ENCODE results near the gene OLIG2. TPM values are rescaled to one million over a fixed set of nuclear protein-coding genes. Genes with fewer than 3 reads are reported as not detected.

The OLIG2 gene
- total and polyA plus RNA-seq, 2 of the 4 experiments (the other 2 are of a cell fraction) = not detected

DNA sequence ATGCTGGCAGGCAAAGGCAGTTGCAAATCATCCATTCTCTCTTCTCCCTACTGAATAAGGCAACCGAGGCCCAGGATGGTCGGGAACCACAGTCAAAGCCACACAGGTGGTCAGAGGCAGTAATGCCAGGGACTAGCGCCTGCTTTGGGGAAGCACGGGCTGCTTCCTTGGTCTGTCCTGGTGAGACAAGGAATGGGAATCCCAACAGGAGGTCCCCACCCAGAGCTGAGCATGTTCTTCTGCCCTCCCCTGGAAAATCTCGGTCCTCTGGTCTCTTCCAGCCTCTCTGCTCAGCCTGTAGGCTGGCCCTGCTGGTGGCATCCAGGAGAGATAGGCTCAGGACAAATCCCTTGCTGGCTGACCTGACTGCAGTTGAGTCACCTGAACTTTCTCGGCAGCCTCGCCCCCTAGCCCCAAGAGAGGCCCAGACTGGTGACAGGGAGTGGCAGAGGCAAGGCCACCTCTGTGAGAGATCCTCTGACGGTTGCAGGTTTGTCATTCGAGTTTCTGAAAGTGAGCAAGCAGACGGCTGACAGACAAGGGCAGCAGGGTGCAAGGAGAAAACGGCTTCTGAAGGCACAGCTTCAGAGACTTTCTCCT is 50.0 kb downstream of the OLIG2 start:
- no peak overlapping the region for H3K4ac ChIP-seq (ENCODE audit: low read depth, low read length)
- H4K91ac ChIP-seq (ENCODE audit: insufficient read depth, low read depth, low read length) = no peak overlapping the region
- no peak overlapping the region for H2BK15ac ChIP-seq (ENCODE audit: low read depth, low read length)
- DNase-seq (no peak), ATAC-seq (ENCODE audit: low read depth) (no peak)
- no peak overlapping the region for H3K14ac ChIP-seq (replicated peaks; ENCODE audit: low read depth, low read length)
- H3K56ac ChIP-seq (ENCODE audit: extremely low read depth, insufficient read depth, low read length) = no peak overlapping the region
- H3K27me3 ChIP-seq (ENCODE audit: control insufficient read depth, insufficient read depth, low read length) = peaks cover 75% of the 10 kb centered on the region
- no peak overlapping the region for H3K18ac ChIP-seq (ENCODE audit: low read depth, low read length)
- H2AK5ac ChIP-seq (ENCODE audit: low read depth, low read length) = no peak overlapping the region
- H3K4me1 ChIP-seq (ENCODE audit: control insufficient read depth, insufficient read depth, low read length) = peaks cover 3% of the 10 kb centered on the region
- H3K4me3 ChIP-seq (ENCODE audit: insufficient read depth, low read depth, low read length) = no peak overlapping the region
- BruUV-seq (replicated peaks) = no TSS peak
- no peak overlapping the region for H3K9ac ChIP-seq (ENCODE audit: low read depth, low read length)
- dilution Hi-C loops (cut with HindIII; ENCODE audit: low sequenced_read_pairs, unreplicated experiment) (no loop called here), in situ Hi-C loops (cut with MboI; ENCODE audit: low sequenced_read_pairs) (no loop called here), intact Hi-C loops (cut with micrococcal nuclease) (no loop called here)
- H2AK9ac ChIP-seq (replicated peaks; ENCODE audit: low read depth, low read length, poor library complexity) = no peak overlapping the region
- H2AFZ ChIP-seq (replicated peaks; ENCODE audit: low read length, poor library complexity) = no peak overlapping the region
- TF ChIP-seq MXI1 (IDR thresholded peaks at IDR 0.05; ENCODE audit: borderline replicate concordance, low read depth, low read length) (no peak), CHD1 (IDR thresholded peaks at IDR 0.05; ENCODE audit: low read depth, low read length) (no peak), FOS (IDR thresholded peaks at IDR 0.05; ENCODE audit: low read depth, low read length) (no peak), MAFK (IDR thresholded peaks at IDR 0.05; ENCODE audit: low read depth, low read length) (no peak), BHLHE40 (IDR thresholded peaks at IDR 0.05; ENCODE audit: low read depth, low read length) (no peak), NFE2L2 (IDR thresholded peaks at IDR 0.05; ENCODE audit: low read depth, low read length) (no peak), SMC3 (IDR thresholded peaks at IDR 0.05; ENCODE audit: low read depth, low read length) (no peak), POLR2A (IDR thresholded peaks at IDR 0.05; ENCODE audit: low read depth, low read length) (no peak), RFX5 (IDR thresholded peaks at IDR 0.05; ENCODE audit: low read depth, low read length) (no peak), RCOR1 (IDR thresholded peaks at IDR 0.05; ENCODE audit: insufficient replicate concordance, low read length) (no peak), RAD21 (IDR thresholded peaks at IDR 0.05; ENCODE audit: low read length) (no peak), CEBPB (IDR thresholded peaks at IDR 0.05; ENCODE audit: low read depth, low read length) (no peak)
- TF ChIP-seq, protein P1, sequence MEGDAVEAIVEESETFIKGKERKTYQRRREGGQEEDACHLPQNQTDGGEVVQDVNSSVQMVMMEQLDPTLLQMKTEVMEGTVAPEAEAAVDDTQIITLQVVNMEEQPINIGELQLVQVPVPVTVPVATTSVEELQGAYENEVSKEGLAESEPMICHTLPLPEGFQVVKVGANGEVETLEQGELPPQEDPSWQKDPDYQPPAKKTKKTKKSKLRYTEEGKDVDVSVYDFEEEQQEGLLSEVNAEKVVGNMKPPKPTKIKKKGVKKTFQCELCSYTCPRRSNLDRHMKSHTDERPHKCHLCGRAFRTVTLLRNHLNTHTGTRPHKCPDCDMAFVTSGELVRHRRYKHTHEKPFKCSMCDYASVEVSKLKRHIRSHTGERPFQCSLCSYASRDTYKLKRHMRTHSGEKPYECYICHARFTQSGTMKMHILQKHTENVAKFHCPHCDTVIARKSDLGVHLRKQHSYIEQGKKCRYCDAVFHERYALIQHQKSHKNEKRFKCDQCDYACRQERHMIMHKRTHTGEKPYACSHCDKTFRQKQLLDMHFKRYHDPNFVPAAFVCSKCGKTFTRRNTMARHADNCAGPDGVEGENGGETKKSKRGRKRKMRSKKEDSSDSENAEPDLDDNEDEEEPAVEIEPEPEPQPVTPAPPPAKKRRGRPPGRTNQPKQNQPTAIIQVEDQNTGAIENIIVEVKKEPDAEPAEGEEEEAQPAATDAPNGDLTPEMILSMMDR (conservative IDR thresholded peaks at IDR 0.05; ENCODE audit: low read depth, low read length) = no peak
- TF ChIP-seq, protein P2, sequence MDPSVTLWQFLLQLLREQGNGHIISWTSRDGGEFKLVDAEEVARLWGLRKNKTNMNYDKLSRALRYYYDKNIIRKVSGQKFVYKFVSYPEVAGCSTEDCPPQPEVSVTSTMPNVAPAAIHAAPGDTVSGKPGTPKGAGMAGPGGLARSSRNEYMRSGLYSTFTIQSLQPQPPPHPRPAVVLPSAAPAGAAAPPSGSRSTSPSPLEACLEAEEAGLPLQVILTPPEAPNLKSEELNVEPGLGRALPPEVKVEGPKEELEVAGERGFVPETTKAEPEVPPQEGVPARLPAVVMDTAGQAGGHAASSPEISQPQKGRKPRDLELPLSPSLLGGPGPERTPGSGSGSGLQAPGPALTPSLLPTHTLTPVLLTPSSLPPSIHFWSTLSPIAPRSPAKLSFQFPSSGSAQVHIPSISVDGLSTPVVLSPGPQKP (IDR thresholded peaks at IDR 0.05; ENCODE audit: borderline replicate concordance, low read depth, low read length) = no peak
- TF ChIP-seq, protein P3, sequence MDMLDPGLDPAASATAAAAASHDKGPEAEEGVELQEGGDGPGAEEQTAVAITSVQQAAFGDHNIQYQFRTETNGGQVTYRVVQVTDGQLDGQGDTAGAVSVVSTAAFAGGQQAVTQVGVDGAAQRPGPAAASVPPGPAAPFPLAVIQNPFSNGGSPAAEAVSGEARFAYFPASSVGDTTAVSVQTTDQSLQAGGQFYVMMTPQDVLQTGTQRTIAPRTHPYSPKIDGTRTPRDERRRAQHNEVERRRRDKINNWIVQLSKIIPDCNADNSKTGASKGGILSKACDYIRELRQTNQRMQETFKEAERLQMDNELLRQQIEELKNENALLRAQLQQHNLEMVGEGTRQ (IDR thresholded peaks at IDR 0.05; ENCODE audit: low read depth, low read length) = no peak
- ChIA-PET CTCF (no interaction called here), POLR2A (ENCODE audit: unreplicated experiment) (no interaction called here)
- WGBS, 2 experiments (ENCODE audit: extremely low coverage in 2 of 2, insufficient read length in 1 of 2) = 21% methylated on average over 6 of the region's 11 CpGs; no CpG with 5 or more reads in 1 of the 2 experiments
- no peak overlapping the region for H3K23ac ChIP-seq (ENCODE audit: low read depth, low read length)
- no peak overlapping the region for H2BK20ac ChIP-seq (ENCODE audit: low read depth, low read length)
- H3K36me3 ChIP-seq (ENCODE audit: control insufficient read depth, insufficient read depth, low read length) = no peaks in the 10 kb centered on the region
- H3K4me2 ChIP-seq (ENCODE audit: low read depth, low read length) = no peak overlapping the region
- H4K20me1 ChIP-seq (ENCODE audit: insufficient read depth, low read length) = no peaks in the 10 kb centered on the region; the same call in 1 of the 2 replicates
- H2BK120ac ChIP-seq (ENCODE audit: low read depth, low read length) = no peak overlapping the region
- no peak overlapping the region for H4K8ac ChIP-seq (ENCODE audit: low read depth in 2 of 2, low read length in 2 of 2)
- no peak overlapping the region for H2BK5ac ChIP-seq (ENCODE audit: low read depth, low read length, poor library complexity, severe bottlenecking)
- H3K27ac ChIP-seq (ENCODE audit: insufficient read depth, low read length) = no peak overlapping the region
- H3K9me1 ChIP-seq (ENCODE audit: insufficient read depth, low read length) = no peaks in the 10 kb centered on the region
- H3K79me1 ChIP-seq (ENCODE audit: low read depth in 1 of 2, low read length in 2 of 2) = no peaks in the 10 kb centered on the region
- H3K9me3 ChIP-seq (ENCODE audit: control insufficient read depth, insufficient read depth, low read length) = no peaks in the 10 kb centered on the region
- H4K5ac ChIP-seq (ENCODE audit: low read depth, low read length) = no peak overlapping the region
